Measurements from ENCODE around the gene RABGAP1L.
"Not testable (repeated sequence)": the region's sequence is repeated elsewhere in the genome, so short reads cannot be mapped to it uniquely, and the experiment has no call there.

The RABGAP1L gene

DNA sequence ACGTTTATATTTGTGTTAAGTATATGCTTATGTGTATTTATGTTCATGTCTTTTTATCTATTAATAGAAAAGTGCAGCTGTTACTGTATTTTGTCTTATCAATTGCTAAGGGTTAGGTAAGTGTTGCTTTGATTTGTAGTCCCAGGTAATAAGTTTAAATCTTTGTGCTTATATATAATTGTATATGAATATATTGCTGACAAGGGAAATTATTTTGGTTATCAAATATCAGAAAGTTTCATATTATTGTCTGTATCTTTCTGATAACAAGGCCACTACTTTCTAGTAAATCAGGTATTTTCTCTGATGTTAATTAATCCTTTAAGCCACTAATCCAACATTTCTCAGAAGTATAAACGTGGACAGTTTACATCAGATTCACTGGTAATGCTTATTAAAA lies 309.7 kb downstream of the RABGAP1L start:
- no peak for DNase-seq

DNA sequence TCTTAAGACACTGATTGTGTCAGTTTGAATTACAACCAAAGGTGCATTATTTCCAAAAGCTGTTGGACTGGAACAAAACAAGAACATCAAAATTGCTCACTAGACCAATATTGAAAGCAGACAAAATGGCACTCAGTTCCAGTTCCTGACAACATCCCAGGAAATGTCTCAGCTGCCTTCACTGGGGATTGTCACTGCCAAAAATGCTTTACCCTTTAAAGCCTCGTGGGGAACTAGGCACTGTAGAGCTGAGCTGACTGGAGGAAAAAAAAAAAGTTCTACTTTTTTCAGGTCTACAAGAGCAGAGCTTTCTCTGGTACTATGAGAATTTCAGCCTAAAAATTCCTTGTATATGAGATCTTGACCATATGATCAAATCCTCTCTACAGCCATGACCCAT lies 310.4 kb downstream of the RABGAP1L start:
- no peak for DNase-seq

DNA sequence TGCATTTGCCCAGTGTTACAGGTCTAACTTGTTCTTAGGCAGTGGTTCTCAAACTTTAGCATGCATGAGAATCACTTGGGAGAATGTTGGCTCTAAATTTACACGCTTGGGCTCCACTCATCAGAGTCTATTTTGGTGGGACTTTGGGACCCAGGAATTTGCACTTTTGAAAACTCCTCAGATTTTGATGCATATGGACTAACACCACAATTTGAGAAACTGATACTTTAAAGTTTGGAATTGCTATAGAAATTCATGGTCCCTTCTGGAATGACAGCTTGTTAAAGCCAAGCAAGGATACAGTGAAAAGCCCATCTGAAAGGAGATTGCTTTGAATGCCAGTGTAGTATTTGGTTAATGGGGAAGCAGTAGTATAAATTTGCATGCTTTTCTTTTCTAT lies 320.0 kb downstream of the RABGAP1L start:
- no peak for DNase-seq

DNA sequence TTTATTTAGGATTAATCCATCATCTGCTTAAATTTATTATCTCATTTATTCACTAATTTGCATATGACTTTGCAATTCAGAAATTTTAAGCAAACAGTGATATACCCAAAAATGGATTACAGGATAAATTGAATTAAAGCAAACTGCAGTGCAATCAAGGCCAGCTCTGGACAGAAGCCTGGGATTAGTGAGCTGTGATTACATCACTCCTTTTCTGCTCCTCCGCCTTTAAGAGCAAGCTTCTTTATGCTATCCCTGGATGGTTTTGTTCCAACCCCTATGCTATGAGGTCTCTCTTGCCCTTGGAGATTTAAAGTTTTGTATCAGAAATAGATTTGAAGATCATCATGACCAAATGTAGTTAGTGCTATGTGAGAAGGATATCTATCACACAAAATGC lies 321.0 kb downstream of the RABGAP1L start:
- DNase-seq: no peak

DNA sequence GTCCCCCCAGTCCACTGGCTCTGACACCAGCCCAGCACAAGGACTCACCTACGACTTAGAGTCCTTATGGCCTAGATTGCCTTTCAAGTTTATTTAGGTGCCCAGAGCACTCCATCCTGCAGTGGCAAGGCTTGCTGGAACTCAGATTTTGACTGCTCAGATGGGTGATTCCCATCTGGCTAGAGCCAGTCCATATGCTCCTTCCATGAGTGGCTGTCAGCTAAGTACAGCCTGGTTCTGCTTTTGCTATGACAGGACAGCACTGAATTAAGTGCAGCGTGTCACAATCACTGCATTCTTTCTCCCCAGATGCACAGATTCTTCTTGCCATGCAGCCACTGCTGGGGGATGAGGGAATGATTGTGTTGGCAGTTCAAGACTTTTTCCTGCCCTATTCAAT lies 332.3 kb downstream of the RABGAP1L start:
- no peak for DNase-seq

DNA sequence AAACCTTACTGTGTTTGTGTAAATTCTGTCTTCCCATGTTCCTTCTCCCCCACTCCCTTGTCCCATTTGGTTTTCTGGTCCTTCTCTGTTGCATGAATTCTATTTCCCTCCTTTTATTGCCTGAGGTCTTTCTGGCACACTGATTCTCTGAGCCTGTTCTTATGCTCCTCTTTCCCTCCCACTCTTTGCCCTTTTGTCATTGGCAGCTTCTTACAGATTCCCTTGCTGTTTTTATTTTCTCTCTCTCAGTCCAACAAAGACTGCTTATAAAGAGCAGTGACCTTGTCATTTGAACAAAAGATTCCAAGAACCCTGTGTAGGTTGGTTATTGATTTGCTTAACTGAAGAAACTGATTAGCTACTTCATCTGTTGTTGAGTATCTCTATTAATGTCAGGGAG lies 338.2 kb downstream of the RABGAP1L start:
- no peak for DNase-seq

DNA sequence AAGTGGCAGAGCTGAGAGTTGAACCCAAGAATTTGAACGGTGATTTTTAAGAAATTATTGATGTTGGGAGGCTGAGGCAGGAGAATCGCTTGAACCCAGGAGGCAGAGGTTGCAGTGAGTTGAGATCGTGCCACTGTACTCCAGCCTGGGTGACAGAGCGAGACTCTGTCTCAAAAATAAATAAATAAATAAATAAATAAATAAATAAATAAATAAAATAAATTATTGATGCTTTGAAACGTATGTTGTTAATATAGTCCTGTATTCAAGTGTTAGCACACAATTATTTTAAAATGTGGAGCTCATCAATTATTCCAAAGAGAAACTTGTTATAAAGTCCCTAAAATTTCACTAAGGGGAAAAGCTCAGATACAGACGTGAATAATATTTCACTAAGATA lies 357.4 kb downstream of the RABGAP1L start:
- not testable (repeated sequence) for DNase-seq

DNA sequence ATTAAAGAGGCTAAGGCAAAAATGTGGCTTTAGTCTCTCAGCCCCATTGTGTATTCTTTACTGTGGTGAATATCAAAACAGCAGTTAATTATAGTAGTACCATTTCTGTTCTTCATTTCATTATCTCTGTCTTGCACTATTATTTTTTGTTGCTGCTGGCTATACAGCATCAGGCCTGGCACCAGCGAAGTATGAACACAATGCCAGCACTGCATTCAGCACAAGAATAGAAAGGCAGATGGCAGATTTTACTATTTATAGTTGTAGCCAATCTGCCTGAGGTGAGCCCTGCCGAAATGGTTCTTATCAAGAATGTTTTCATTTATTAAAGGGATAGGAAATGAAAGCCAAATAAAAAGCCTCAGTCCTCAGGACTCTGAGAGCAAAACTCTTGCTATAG lies 360.5 kb downstream of the RABGAP1L start:
- DNase-seq: no peak

DNA sequence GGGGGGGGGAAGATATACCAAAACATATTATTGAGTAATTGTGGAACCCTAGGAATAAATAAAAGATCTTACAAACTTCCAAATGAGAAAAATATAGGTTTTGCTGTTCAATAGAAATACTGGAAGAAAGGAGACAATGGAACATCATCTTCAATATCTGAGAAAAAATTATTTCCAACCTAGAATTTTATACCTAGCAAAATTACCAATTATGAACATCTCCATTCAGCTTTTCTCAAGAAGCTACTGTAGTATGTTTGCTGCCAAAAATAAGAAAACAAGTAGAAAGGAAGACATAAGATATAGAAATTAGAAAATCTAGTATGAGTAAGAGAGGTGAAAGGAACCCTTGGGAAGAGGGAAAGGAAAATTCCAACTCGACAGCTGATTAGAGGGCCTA lies 372.4 kb downstream of the RABGAP1L start:
- no peak for DNase-seq

DNA sequence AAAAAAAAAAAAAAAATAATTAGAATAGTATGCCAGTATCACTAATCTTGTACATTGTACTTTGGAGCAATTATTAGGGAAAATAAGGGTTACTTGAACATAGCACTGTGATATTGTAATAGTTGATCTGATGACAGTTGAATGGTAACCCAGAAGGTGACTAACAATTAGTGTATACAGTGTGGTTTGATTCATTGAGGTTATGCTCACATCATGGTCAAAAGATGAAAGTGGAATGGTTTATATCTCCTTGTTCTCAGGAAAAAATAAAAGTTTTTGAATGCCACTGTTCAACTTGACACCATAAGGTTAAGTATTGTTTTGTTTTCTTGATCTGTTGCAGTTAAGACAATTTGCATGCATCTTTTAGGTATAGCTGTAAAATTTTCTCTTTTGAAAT lies 375.5 kb downstream of the RABGAP1L start:
- no peak for DNase-seq

DNA sequence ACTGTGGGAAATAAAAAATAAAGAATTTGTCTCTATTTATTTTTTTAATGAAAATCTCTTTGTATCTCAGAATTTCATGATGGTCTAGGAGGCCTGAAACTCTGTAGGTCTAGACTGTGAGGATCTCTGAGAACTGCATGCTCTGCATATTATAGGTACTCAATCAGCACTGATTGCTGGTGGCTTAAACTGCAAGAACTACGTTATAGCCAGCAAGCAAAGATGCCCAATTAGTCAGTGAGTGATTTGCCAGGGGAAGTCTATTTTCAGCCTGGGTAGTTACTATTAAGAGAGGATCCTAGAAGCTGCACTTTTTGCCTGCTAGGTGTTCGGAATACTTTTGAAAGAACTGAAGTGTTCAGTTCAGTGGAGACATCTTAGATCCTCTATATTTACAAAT lies 375.9 kb downstream of the RABGAP1L start:
- DNase-seq: no peak

DNA sequence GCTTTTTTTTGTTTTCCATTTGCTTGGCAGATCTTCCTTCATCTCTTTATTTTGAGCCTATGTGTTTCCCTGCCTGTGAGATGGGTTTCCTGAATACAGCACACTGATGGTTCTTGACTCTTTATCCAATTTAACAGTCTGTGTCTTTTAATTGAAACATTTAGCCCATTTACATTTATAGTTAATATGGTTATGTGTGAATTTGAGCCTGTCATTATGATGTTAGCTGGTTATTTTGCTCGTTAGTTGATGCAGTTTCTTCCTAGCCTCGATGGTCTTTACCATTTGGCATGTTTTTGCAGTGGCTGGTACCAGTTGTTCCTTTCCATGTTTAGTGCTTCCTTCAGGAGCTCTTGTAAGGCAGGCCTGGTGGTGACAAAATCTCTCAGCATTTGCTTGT lies 384.1 kb downstream of the RABGAP1L start:
- DNase-seq: not testable (repeated sequence)

DNA sequence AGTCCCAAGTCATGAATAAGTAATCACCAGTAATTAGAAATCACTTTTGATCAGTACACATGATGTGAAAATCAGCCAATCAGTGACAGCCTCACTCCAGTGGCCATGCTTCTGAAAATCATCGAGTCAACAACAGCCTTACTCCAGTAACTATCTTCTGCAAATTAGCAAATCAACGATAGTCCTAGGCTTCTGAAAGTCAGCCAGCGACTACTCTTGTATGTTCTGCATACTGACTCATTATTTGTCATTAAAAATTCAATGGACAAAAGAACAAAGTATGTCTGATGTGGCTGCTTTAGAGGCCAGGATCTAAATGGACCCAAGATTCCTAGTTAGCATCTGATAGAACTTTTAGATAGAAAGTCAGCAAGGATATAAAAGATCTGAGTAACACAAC lies 391.0 kb downstream of the RABGAP1L start:
- DNase-seq: no peak

DNA sequence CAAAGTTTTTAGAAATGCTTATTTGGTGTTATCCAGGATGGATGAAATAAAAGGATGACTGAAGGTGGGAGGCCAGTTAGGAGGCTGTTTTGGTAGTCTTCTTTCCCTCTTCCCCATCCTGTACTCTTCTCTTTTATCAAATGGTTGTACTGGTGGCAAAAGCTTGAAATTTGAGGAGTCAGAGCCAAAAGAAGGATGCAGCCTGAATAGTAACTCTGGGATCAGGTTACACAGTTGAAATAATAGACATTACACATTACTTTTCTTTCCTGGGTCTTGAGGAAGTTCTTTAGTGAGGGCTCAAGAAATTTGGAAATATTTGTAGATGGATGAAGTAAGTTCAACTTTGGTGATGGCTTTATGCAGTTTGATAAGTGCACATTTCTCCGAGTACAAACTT lies 397.1 kb downstream of the RABGAP1L start:
- DNase-seq: no peak

DNA sequence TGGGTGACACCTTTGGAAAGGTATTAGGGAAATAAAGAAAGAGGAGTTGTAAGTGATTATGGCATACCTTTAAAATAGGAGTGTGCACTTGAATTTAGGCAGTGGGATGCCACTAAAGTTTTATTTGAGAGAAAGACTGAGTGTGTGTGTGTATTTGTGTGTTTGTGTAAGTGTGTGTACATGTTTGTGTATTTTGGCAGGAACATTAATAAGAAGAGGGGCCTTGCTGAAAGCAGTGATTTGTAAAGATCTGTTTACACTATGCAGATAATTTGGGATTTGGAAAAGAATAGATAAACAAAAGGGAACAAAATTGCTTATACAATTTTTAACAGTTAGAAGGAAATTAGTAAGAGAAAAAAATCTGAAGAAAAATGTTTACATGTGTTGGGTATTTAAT lies 409.2 kb downstream of the RABGAP1L start:
- DNase-seq: no peak

DNA sequence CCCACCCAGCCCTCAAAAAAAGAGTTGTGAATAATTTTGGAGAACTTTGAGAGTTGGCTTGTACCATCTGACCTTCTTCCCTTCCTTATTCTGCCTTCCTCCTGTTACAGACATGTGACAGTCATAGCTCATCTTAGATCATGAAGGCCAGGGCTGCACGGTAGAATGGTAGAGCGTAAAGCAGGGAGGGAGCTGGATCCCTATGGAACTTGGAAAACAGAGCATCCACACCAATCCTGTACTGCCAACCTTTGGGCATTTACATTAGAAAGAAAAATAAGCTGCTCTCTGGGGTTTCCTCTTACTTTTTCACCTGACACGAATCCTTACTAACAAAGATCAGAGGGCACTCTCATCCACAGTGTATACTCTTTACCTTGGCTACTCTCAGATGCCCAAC lies 409.9 kb downstream of the RABGAP1L start:
- DNase-seq: no peak

DNA sequence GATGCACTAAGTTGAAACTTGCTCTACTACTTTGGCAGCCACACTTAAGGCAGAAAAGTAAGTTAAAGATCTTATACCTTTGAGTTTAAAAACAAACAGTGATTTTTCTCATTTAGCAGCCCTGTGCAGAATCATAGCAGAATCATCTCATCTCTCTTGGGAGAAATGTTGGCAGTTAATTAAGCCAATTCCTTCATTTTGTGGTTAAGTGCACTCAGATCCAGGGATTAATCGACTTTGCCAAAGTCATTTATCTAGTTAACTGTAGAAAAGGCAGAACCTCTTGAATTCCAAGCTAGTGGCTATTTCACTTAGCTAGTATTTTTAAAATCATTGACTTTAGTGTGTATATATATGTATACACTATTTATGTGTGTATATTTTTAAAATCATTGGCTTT lies 413.5 kb downstream of the RABGAP1L start:
- DNase-seq: no peak

DNA sequence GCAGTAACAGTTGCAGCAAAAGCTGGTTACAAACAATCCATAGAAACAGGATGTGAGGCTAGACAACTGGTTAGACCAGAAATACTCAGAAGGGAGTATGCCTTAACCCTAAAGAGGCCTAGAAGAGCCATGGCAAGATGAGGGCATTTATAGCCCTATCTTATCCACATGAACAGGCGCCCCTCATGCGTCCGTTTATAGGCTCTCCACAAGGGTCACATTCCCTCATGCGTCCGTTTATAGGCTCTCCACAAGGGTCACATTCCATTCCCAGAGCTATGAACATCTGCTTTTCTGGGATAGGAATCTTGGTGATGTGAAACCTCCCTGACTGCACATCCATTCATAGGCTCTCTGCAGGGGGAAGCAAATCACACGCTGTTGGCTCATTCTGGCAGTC lies 416.8 kb downstream of the RABGAP1L start:
- not testable (repeated sequence) for DNase-seq

DNA sequence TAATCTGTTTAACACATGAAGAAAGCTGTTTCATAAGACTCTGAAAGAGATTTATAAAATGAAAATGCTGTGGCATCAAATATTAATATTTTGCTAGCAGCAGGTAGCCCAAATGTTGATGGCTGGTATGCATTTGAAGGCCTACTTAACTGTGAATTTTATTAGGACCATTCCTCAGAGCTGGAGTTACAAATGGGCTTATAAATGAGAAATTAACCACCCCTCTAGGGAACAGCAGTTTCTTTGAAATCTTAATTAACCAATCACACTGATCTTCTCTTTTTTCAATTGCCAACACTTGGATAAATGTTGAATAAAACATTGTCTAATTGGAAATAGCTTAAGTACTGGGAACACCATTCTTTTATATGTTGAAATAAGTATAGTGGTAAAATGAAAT lies 418.4 kb downstream of the RABGAP1L start:
- no peak for DNase-seq

DNA sequence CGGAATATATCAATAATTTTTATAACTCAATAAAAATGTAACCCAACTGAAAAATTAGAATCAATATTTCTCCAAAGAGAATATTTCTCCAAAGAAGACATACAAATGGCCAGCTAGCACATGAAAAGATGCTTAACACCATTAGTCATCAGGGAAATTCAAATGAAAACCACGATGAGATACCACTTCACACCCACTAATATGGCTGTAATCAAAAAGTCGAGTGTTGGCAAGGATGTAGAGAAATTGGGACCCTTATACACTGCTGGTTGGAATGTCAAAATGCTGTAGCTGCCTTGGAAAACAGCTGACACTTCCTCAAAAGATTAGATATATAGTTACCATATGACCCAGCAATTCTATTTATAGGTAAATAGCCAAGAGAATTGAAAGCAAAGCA lies 421.5 kb downstream of the RABGAP1L start:
- no peak for DNase-seq

DNA sequence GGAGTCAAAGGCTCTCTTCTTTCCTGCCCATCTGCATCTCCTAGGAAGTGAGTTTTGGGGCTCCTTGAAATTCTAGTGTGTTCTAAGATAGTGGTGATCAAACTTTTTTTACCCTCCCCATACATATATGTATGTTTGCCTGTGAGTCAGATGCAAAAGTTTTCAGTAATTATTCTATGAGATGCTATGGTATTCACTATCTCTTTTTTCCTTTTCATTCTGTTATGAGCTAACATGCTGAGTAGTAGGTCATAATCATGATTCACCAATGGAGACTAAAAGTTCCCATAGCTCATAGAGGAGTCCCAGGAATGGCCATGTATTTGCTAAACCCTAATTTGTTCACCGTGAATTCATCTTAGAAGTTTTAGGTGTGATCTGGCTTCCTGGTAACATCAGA lies 424.0 kb downstream of the RABGAP1L start:
- DNase-seq: no peak

DNA sequence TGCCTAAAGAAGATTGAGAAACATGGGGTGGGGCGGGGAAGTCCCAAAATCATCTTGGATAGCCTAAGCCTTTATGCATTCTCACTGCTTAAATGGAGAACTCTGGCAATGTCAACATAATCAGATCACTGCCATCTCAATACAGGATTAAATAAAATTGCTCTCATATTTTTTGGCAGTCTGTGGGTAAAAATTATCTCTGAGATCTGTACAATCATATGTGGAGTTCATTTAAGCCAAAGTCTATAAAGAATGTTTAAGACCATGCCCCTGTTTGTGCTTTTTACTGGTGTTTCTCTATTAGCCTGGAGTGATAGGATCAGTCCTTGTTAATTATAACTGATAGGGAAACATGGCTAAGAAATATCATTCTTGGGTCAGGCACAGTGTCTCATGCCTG lies 424.8 kb downstream of the RABGAP1L start:
- no peak for DNase-seq

DNA sequence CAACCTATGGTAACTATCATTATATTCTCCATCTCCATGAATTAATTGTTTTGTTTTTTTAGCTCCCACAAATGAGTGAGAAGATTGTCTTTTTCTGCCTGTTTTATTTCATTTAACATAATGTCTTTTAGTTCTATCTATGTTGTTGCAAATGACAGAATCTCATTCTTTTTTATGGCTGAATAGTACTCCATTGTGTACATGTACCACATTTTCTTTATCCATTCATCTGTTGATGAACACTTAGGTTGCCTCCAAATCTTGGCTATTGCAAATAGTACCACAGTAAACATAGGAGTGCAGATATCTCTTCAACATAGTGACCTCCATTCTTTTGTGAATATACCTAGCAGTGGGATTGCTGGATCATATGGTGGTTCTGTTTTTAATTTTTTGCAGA lies 429.3 kb downstream of the RABGAP1L start:
- DNase-seq: not testable (repeated sequence)

DNA sequence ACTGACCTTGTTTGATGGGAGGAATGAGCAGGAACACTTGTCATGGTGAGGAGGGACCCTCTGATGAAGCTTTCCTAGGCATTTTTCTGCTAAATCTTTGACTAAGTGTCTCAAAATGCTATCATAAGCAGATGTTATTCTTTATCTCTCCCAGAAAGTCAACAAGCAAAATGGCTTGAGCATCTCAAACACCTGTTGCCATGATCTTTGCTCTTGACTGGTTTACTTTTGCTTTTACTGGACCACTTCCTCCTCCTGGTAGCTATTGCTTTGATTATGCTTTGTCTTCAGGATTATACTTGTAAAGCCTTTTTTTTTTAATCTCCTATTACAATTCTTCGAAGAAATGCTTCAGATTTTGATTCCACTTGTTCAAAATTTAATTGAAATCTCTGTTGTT lies 445.9 kb downstream of the RABGAP1L start:
- no peak for DNase-seq

DNA sequence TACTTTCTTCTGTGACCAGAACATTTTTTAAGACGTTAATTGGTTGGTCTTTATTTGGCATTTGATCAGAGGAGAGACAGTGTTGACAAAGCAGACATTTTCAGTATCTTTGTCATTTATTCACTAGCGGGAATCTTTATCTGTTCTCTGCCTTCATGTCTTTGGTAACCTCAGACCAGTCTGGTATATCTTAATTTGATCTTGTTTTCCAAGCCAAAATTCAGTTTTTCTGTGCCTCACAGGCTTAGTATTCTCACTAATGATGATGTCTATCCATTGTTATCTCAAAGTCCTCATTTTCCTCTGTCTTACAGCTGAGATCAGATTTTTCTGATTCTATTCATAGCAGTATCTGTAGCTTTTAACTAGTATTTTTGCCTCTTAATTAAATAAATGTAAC lies 447.2 kb downstream of the RABGAP1L start:
- DNase-seq: no peak

DNA sequence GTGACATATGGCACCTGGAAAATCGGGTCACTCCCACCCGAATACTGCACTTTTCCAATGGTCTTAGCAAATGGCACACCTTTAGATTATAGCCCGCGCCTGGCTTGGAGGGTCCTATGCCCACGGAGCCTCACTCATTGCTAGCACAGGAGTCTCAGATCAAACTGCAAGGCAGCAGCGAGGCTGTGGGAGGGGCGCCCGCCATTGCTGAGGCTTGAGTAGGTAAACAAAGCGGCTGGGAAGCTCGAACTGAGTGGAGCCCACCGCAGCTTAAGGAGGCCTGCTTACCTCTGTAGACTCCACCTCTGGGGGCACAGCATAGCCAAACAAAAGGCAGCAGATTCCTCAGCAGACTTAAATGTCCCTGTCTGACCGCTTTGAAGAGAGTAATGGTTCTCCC lies 458.6 kb downstream of the RABGAP1L start:
- not testable (repeated sequence) for DNase-seq
